ENCODE measurements around the gene GUK1. TPM values are rescaled to one million over a fixed set of nuclear protein-coding genes. Genes with fewer than 3 reads are reported as not detected.

Gene GUK1
- total RNA-seq, 2 donors from 2014 or later, result 110 to 112 TPM

GRCh38 chr1:228120857-228121489, 19.1 kb upstream of the GUK1 start:
- TF ChIP-seq, protein P1, sequence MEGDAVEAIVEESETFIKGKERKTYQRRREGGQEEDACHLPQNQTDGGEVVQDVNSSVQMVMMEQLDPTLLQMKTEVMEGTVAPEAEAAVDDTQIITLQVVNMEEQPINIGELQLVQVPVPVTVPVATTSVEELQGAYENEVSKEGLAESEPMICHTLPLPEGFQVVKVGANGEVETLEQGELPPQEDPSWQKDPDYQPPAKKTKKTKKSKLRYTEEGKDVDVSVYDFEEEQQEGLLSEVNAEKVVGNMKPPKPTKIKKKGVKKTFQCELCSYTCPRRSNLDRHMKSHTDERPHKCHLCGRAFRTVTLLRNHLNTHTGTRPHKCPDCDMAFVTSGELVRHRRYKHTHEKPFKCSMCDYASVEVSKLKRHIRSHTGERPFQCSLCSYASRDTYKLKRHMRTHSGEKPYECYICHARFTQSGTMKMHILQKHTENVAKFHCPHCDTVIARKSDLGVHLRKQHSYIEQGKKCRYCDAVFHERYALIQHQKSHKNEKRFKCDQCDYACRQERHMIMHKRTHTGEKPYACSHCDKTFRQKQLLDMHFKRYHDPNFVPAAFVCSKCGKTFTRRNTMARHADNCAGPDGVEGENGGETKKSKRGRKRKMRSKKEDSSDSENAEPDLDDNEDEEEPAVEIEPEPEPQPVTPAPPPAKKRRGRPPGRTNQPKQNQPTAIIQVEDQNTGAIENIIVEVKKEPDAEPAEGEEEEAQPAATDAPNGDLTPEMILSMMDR (conservative IDR thresholded peaks at IDR 0.05), result no peak
- peak overlapping the region; percentile 24 for H3K4me3 ChIP-seq (ENCODE audit: low read length)
- 88 to 89% methylated on average over 3 to 5 of the region's 5 CpGs for WGBS, 2 experiments (ENCODE audit: insufficient coverage in 1 of 2, insufficient read length in 1 of 2)
- H3K27me3 Mint-ChIP-seq (ENCODE audit: insufficient read depth), result peaks cover 15% of the 10 kb centered on the region
- H3K27ac Mint-ChIP-seq, result no peak overlapping the region
- H3K9ac ChIP-seq (ENCODE audit: extremely low read depth, low read length, poor library complexity, severe bottlenecking), result no peak overlapping the region
- H3K4me3 Mint-ChIP-seq, result no peak overlapping the region
- H3K36me3 ChIP-seq (ENCODE audit: control insufficient read depth, insufficient read depth, low read length), result no peaks in the 10 kb centered on the region
- peaks cover 24% of the 10 kb centered on the region for H3K4me1 ChIP-seq (ENCODE audit: control insufficient read depth, insufficient read depth, low read length)
- DNase-seq, result no peak
- H3K36me3 Mint-ChIP-seq (ENCODE audit: low read depth), result peaks cover 5% of the 10 kb centered on the region
- H3K27me3 ChIP-seq (ENCODE audit: control insufficient read depth, insufficient read depth, low read length, poor library complexity, severe bottlenecking), result no peaks in the 10 kb centered on the region
- peaks cover 52% of the 10 kb centered on the region for H3K9me3 Mint-ChIP-seq
- H3K4me1 Mint-ChIP-seq, result peaks cover 28% of the 10 kb centered on the region
- H3K9me3 ChIP-seq (ENCODE audit: control insufficient read depth, low read length), result peaks cover 69% of the 10 kb centered on the region
- H3K27ac ChIP-seq (ENCODE audit: low read depth, low read length), result no peak overlapping the region

GRCh38 chr1:228122921-228123441, 17.1 kb upstream of the GUK1 start:
- Histone ChIP-seq H3K27me3 (ENCODE audit: control insufficient read depth, insufficient read depth, low read length, poor library complexity, severe bottlenecking) (no peaks in the 10 kb centered on the region), H3K4me1 (ENCODE audit: control insufficient read depth, insufficient read depth, low read length) (peaks cover 26% of the 10 kb centered on the region), H3K36me3 (ENCODE audit: control insufficient read depth, insufficient read depth, low read length) (no peaks in the 10 kb centered on the region), H3K27ac (ENCODE audit: low read depth, low read length) (no peak overlapping the region), H3K4me3 (ENCODE audit: low read length) (peak overlapping the region; percentile 69), H3K9ac (ENCODE audit: extremely low read depth, low read length, poor library complexity, severe bottlenecking) (no peak overlapping the region), H3K9me3 (ENCODE audit: control insufficient read depth, low read length) (peaks cover 49% of the 10 kb centered on the region)
- H3K27ac Mint-ChIP-seq, result no peak overlapping the region
- peaks cover 35% of the 10 kb centered on the region for H3K9me3 Mint-ChIP-seq
- peaks cover 36% of the 10 kb centered on the region for H3K4me1 Mint-ChIP-seq
- TF ChIP-seq, protein P1 (conservative IDR thresholded peaks at IDR 0.05), result no peak
- H3K27me3 Mint-ChIP-seq (ENCODE audit: insufficient read depth), result peaks cover 27% of the 10 kb centered on the region
- 59% methylated on average over 1 of the region's 1 CpG; no CpG with 5 or more reads in 1 of the 2 experiments for WGBS, 2 experiments (ENCODE audit: insufficient coverage in 1 of 2, insufficient read length in 1 of 2)
- H3K36me3 Mint-ChIP-seq (ENCODE audit: low read depth), result peaks cover 3% of the 10 kb centered on the region
- H3K4me3 Mint-ChIP-seq, result peak overlapping the region; percentile 24
- DNase-seq, result no peak

- Mint-ChIP-seq H3K4me1 (peaks cover 36% of the 10 kb centered on the region), H3K9me3 (peaks cover 32% of the 10 kb centered on the region), H3K36me3 (ENCODE audit: low read depth) (no peaks in the 10 kb centered on the region), H3K27me3 (ENCODE audit: insufficient read depth) (peaks cover 31% of the 10 kb centered on the region), H3K27ac (peak overlapping the region; percentile 78), H3K4me3 (peak overlapping the region; percentile 24)
- no peak for DNase-seq
- Histone ChIP-seq H3K36me3 (ENCODE audit: control insufficient read depth, insufficient read depth, low read length) (no peaks in the 10 kb centered on the region), H3K9ac (ENCODE audit: extremely low read depth, low read length, poor library complexity, severe bottlenecking) (peak overlapping the region; percentile 45), H3K9me3 (ENCODE audit: control insufficient read depth, low read length) (peaks cover 43% of the 10 kb centered on the region), H3K4me1 (ENCODE audit: control insufficient read depth, insufficient read depth, low read length) (peaks cover 26% of the 10 kb centered on the region), H3K27me3 (ENCODE audit: control insufficient read depth, insufficient read depth, low read length, poor library complexity, severe bottlenecking) (no peaks in the 10 kb centered on the region), H3K27ac (ENCODE audit: low read depth, low read length) (no peak overlapping the region), H3K4me3 (ENCODE audit: low read length) (peak overlapping the region; percentile 69)
- TF ChIP-seq, protein P1 (conservative IDR thresholded peaks at IDR 0.05), result no peak
- WGBS, 2 experiments (ENCODE audit: insufficient coverage in 1 of 2, insufficient read length in 1 of 2), result 63 to 65% methylated on average over 2 of the region's 2 CpGs
Observed at GRCh38 chr1:228123505-228123904, 16.6 kb upstream of the GUK1 start.

Data from endodermal cell (in vitro differentiated cells).